Fibroblast of pulmonary artery (primary cell): Measurements from ENCODE around the gene GTSE1.

Experiments
- DNase-seq: peaks from one replicate; pipeline ENCODE4 v3.0.0-alpha.2; 2010; ENCODE audit warnings: low read depth
- H3K4me3 ChIP-seq: replicated peaks from 2 replicates; pipeline ENCODE4 v1.5.1; 2011; ENCODE audit warnings: low read depth, mild to moderate bottlenecking, control low read depth, low read length, moderate library complexity
- TF ChIP-seq, protein P1 (sequence below): IDR thresholded peaks from 2 replicates; pipeline ENCODE4 v1.5.1; 2011; ENCODE audit warnings: mild to moderate bottlenecking, control low read depth, low read length, inconsistent platforms; ENCODE audit errors: missing control alignments

GTSE1 gene

DNA sequence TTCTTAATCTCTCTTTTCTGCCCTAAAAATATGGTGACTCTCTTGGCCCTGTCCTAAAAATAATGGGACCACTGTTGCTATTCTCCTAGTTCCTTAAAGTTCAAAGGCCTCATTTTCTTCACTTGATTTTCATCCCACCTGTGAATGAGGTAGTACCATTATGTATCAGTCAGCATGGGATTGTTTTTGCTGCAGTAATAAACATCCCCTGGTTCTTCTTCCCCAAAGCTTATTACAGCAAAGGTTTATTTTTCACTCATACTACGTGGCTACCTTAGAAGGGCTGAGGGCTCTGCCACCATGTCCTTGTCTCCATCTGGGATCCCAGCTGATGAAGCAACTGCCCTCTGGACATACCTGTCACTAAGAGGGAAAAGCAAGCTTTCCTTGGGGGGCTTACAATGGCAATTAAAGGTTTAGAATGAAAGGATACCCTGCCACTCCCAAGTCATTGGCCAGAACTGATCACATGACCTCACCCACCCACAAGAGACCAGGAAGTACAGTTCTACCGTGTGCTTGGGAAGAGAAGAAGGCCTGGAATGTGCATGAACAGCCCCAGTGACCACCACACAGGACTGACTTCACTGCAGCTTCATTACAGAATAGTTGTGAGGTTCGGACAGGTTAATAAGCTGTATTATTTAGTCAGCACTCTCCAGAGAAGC lies 21.1 kb upstream of the GTSE1 start:
- no peak for DNase-seq
- TF ChIP-seq, protein P1, sequence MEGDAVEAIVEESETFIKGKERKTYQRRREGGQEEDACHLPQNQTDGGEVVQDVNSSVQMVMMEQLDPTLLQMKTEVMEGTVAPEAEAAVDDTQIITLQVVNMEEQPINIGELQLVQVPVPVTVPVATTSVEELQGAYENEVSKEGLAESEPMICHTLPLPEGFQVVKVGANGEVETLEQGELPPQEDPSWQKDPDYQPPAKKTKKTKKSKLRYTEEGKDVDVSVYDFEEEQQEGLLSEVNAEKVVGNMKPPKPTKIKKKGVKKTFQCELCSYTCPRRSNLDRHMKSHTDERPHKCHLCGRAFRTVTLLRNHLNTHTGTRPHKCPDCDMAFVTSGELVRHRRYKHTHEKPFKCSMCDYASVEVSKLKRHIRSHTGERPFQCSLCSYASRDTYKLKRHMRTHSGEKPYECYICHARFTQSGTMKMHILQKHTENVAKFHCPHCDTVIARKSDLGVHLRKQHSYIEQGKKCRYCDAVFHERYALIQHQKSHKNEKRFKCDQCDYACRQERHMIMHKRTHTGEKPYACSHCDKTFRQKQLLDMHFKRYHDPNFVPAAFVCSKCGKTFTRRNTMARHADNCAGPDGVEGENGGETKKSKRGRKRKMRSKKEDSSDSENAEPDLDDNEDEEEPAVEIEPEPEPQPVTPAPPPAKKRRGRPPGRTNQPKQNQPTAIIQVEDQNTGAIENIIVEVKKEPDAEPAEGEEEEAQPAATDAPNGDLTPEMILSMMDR = no peak
- H3K4me3 ChIP-seq = no peak overlapping the region

GRCh38 chr22:46276563-46276962 lies 20.1 kb upstream of the GTSE1 start:
- no peak for DNase-seq
- TF ChIP-seq, protein P1 = no peak
- H3K4me3 ChIP-seq = no peak overlapping the region

DNA sequence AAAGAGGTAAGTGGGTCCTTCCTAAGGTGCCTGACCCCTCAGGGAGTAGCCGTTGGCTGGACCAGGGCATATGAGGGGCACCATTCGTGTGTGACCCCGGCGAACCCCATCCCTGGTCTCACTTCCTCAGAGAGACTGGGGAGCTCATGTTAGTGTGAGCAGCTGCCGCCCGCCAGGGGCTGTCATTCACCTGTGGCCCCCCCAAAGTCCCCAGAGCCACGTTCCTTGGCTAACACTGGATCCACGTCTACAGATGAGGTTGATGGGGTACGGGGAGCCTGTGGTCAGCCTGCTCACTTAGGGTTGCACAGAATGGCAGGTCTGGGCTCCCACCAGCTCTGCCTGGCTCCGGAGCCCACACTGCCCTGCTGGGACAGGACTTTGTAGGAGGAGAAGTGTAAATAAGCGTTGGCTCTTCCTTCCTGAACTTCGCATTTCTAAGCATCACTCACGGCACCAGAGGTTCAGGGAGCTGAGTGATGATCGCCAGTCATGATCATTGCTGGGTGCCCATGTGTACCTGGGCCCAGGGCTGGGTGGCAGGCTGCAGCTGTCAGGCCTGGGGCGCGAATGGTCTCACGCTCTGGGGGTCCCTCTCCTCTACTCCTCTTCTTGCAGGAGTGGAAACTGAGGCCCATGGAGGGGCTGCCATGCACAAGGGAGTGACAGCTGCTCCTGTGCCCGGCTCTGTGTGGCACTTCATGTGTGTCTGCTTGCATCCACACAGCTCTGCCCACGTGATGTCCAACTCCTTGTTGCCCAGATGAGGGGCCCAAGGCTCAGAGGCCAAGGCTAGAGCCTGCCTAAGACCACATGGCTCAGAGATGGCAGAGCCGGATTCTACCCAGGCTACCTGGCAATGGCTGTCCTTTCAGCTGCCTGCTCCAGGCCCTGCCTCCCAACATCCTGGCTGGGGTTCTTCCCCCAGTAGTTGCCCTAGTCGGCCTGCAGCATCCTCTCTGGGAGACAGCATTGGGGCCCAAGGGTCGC lies 17.7 kb upstream of the GTSE1 start:
- TF ChIP-seq, protein P1 = no peak
- no peak for DNase-seq
- H3K4me3 ChIP-seq = no peak overlapping the region

DNA sequence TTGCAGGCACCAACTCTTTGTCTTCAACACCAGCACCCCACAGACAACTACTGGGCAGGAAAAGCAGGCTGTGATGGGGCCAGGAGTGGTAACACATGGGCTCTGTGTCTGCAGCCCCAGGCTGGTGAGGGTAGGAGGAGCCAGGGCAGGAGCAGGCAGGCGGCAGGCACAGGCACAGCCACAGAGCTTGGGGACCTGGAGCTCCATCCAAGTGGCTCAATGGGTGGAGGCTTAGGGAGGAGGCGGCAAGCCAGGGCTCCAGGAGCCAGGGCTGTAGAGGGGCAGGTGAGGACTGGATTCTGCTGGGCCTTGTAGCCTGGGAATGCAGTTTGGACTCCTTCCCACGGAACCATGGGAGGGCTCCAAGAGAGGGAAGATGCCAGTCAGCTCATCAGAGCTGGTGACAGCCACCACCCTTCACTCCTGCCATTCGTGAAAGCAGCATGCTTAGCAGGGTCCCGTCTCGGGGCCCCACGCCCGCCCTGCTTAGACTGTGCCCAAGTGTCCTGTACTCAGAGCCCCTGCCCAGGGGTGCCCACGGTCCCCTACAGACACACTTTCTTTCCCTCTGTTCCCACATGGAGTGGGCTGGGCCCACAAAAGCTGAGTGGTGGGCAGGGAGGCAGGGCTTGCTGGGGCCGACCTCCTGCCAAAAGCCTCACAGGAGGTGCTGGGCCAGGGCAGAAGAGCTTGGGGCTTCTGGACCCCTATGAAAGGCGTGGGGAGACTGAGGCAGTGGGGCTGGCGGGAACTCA lies 16.4 kb upstream of the GTSE1 start:
- DNase-seq = no peak
- H3K4me3 ChIP-seq = no peak overlapping the region
- TF ChIP-seq, protein P1 = no peak

DNA sequence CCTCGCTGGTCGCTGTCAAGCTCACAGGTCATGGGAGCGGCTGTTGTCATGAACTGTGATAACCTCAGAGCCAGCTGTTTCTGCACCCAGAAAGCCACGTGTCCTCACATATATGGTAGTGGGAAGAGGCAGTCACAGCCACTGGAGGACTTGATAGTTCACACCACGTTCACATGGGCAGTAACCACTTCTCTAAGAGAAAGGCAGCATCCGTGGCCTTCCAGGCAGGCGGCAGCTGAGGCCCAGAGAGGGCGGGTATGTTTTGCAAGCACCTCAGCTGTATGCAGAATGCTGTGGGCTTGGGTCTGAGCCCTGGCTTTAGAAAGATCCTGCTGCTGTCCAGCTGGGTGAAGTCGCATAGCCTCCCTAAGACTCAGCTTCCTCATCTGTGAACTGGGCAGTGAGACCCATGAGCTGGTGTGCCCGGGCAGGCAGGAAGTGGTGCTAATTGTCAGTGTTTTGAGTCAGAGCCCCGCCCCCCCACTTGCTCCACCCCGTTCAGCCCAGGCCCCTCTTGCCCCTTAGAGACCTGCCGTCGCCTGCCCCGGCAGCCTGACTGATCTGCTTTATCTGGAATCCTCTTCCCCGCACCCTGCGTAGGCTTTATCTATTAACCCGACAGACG lies 15.6 kb upstream of the GTSE1 start:
- H3K4me3 ChIP-seq = no peak overlapping the region
- no peak for DNase-seq
- TF ChIP-seq, protein P1 = no peak

- DNase-seq = no peak
- TF ChIP-seq, protein P1 = no peak
- H3K4me3 ChIP-seq = no peak overlapping the region
These were observed 14.6 kb upstream of the GTSE1 start for GRCh38 chr22:46281866-46282678.
